H4 (cell line): ENCODE measurements around the gene ZNF362. TPM values are rescaled to one million over a fixed set of nuclear protein-coding genes. Genes with fewer than 3 reads are reported as not detected.

Experiments used
- DNase-seq: peaks from one replicate; pipeline ENCODE4 v3.0.0-alpha.2; 2015; ENCODE audit warnings: low spot score
- total RNA-seq: library from RNA; depleted of rRNA; stranded (reverse); fragments of >200 nt; shearing (Covaris generic); gene quantifications from 2 replicates; pipeline ENCODE4 v1.2.3, GENCODE V29; 2014

The ZNF362 gene
- total RNA-seq, 1 experiment from 2014 or later: 3.6 TPM

- DNase-seq: no peak
Observed at GRCh38 chr1:33324677-33325575, 68.6 kb downstream of the ZNF362 start.

DNA sequence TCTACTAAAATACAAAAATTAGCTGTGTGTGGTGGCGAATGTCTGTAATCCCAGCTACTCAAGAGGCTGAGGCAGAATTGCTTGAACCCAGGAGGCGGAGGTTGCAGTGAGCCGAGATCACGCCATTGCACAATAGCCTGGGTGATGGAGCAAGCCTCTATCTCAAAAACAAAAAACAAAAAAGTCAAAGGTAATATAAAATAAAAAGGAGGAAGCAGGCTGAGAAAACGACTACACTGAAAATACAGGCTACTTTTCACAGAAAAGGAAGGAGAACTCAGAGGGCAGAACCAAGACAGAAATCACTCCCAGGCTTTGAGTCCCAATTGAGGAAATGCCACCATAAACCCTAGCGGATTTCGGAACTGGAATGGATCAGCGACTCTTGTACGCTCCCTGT is 70.5 kb downstream of the ZNF362 start:
- no peak for DNase-seq

DNA sequence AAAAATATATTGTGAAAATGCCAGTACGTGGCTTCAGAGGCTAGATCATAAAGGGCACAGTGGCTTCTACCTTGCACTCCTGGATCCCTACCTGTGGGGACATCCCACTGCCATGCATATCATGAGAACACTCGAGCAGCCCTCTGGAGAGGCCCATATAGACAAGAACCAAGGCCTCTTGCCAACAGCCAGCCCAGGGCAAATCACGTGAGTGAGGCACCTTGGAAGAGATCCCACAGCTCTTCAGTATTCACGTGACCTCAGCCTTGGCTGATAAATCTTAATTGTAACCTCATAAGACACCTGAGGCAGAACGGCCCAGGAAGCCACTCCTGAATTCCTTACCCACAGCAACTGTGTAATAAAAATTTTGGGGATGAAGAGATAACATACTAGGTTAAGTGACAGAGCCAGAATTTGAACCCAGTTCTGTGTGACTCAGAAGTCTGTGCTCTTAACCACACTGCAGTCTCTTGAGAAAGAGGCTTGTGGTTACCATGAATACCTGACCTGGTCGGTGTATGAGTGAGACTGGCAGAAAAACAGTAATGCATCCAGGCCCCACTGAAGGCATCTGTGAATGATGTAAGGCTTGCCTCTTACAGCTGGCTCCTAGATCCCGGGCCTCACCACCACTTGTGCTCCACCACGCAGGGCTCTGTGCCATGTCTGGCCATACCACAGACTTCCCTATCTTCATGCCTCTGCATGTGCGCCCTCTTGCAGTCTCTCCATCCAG is 71.5 kb downstream of the ZNF362 start:
- peak; percentile 93 for DNase-seq

GRCh38 chr1:33328817-33329216 is 72.5 kb downstream of the ZNF362 start:
- no peak for DNase-seq

DNA sequence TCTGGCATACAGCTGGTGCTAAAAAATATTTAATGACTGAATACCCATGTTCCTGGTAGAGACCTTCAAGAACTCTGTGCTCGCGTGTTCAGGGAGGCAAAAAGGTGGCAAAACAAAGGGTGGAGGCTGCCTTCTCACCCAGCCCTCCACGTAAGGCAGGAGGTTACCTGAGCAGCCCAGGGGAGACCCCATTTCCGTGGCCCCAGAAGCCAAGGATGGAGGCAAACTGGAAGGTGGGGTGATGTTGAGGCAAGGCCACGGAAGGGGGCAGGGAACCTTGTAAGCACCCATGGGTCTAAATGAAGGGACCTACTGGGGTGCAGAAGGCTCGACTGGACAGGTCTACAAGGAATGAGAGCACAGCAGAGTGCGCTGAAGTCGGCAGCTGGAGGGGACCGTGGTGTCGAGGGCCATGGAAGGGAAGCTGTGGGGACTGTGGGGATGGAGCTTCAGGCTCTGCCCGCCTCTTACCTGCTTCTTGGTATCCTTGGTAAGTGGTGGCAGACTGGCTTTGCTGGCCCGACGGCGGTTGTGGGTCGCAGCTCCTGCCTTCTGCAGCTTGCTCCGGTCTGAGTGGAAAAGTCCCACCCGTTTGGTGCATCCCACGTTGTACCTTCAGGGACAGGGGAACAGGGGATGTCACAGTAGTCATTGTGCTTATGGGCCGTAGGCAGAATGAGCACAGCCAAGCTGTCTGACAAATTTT is 73.5 kb downstream of the ZNF362 start:
- DNase-seq: no peak

- DNase-seq: no peak
Observed at GRCh38 chr1:33330361-33330890, 74.1 kb downstream of the ZNF362 start.

- no peak for DNase-seq
Observed at GRCh38 chr1:33330906-33331305, 74.6 kb downstream of the ZNF362 start.

DNA sequence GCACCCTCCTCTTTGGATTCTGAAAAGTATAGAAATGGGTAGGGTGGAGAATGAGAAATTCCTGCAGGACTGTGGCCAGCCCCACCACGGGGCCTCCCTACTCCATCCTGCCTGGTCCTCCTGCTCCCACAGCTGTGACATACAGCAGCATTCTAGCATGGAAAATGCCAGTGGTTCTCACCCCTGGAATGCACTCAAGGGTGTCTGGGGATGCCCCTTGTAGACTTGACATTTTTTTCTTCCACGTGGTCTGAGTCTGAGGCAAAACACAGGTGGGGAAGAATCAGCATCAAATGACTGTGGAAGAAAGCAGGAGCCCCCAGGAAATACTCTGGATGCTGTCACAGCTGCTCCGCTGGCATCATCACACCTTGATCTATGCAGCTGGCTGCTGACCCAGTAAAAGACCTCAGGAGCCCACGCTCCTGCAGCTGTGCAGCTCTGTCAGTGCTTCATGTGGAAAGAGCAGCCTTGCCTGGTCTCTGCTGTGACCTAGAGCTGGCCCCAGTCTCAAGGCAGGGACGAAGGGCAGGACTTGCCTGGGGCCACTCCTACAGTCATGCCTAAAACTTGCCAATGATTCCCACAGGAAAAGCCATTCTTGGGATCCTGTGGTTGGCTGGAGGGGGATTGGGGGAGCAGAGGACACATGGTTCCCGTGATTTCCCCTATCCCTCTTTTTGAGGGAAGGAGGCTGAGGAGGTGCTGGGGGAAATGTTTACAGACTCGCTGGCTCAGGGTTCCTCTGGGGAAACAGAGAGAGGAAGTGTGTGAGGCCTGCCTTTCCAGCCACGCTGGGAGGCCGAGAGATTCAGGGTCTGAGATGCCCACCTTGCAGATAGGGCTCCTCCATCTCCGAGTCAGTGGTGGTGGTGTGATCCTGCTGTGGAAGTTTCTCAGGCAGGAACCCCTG is 75.4 kb downstream of the ZNF362 start:
- no peak for DNase-seq

GRCh38 chr1:33332357-33332789 is 76.1 kb downstream of the ZNF362 start:
- no peak for DNase-seq

DNA sequence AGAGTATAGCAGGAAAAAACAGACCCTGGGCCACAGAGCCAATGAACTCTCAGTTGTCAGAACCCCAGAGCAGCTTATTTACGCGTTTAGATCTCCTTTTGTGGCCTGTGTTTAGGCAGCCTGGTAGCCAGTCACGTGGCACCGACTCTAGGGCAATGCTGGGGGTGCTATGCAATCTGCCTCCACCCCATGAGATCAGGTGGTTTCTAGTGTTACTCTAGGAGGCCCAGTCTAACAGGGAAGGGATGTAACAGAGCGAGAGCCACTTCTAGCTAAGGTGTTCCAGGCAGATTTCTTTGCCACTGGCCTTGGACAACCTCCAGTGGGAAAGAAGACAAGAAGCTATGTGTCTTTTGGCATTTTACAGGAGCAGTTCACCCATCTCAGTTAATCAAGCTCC is 76.6 kb downstream of the ZNF362 start:
- DNase-seq: no peak

GRCh38 chr1:33334081-33334552 is 77.8 kb downstream of the ZNF362 start:
- DNase-seq: no peak

DNA sequence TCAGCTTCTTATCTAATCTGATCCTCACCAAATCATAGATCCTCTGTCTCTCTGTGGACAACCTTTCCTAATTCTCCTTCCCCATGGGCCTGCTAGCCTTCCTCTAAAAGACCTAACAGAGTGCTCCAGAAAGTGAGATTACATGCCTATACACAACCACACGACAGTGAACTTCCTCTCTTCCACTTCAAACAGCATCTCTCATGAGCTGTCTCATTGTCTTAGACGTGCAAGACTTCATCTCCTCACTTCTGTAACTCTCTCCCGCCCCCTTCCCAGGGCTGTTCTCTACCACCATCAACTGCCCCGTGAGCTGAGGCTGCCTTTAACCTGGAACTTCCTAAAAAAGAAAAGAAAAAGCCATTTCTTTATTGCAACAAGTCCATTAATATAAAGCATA is 78.7 kb downstream of the ZNF362 start:
- no peak for DNase-seq

DNA sequence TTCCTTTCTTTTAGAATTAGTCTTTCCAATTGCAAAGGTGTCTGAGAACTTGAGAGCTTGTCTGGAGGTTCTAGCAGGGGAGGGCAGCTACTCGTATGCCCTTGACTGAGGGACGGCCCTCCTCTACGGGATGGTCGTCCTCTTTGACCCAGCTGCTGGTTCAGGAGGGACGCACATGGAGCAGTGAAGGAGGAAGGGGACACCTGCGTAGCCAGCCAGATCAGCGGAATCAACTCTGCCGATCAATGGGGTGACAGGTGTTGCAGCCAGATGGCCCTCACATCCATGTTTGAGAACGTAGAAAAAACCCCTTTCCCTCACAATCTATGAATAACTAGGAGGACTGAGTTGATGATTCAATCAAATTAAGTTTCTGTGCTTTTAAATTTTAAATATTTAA is 80.3 kb downstream of the ZNF362 start:
- DNase-seq: no peak

DNA sequence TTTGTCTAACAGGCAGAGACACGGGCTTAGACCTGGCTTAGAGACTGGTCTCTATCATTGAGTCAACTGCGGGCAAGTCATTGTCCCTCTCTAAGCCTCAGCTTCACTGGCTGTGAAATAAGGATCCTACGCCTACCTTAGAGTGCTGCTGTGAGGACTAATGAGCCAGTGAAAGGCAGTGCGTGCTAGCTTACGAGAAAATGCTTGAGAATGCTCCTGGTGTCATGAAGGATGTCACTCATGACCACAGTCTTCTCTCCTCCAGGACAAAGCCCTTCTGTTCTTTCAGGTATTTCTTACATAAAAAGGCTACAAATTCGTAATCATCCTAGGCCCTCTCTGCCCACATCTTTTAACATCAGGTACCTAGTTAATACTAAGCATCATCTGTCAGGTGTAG is 81.1 kb downstream of the ZNF362 start:
- DNase-seq: no peak

DNA sequence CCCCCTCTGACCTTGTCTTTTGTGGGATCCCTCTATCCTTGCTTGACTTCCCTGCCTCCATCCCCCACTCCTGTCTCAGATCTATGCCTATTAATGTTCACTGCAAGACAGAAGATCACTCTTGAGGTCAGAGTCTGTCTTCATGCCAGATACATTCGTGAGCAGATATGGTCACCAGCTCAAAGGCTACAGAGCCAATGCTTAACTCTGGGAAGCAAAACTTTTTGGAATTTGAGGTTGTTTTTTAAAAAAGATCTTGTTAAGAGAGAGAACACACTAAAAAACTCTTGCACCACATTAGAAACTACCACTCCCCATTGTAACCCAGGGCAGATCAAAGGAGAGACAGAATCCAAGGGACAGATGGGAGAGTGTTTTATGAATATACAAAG is 81.8 kb downstream of the ZNF362 start:
- DNase-seq: no peak

DNA sequence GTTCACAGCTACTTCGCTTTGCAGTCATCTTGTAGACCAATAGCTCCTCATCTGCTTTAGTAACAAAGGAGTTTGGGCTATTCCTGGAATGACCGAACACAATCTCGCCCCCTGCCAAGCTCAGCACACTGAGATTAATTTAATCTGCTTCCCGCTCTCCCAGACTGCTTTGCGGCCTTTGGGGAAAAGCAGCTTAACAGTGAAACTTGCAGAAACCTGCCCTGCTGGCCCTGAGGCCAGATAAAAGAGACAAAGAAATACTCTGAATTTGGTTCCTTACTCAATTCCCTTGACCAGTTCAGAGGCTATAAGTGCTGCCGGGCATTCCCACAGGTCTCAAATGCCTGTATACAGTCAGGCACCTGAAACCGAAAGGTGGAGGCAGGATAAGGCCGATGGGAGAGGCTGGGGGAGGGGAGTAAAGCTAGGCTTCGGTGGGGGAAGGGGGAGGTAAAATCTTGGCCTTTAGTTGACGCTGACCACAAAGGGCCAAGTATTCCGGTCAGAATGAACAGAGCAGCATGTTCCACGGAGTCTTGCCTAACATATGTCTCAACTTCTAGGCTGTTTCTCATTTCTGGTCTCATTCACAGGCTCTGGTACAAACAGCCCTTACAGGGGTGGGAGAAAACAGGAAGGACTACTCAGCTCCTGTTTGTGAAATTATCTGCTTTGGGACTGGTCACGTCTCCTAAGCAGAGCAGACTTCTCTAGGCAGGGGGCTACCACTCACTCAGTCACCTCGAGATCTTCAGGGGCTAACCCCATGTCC is 82.3 kb downstream of the ZNF362 start:
- DNase-seq: no peak

DNA sequence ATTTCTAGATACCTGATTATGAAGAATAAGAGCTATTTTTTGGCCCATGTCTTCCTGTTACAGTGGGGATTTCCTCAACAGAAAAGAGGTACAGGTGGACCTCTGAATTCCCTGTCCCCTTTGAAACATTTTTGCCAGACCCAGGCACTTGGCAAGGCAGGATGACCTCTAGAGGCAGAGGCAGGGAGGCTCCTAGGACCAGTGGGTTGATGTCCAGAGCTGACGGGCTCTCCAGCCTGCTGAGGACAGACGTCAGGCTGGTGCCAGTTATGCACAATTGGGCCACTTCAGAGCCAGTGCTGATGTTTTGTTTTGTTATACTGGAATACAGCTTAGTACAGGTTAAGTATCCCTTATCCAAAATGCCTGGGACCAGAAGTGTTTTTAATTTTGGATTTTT is 83.1 kb downstream of the ZNF362 start:
- no peak for DNase-seq

- DNase-seq: no peak
Observed at GRCh38 chr1:33341190-33341589, 84.9 kb downstream of the ZNF362 start.

GRCh38 chr1:33342041-33342723 is 85.9 kb downstream of the ZNF362 start:
- DNase-seq: peak; percentile 93

GRCh38 chr1:33343539-33343938 is 87.2 kb downstream of the ZNF362 start:
- DNase-seq: no peak
